Putamen (tissue), 1 donor: ENCODE results near the gene ARL5C.

Source experiments
- DNase-seq: peaks from one replicate; pipeline ENCODE4 v3.0.0-alpha.2; 2016; ENCODE audit warnings: low spot score

The ARL5C gene

GRCh38 chr17:39167476-39167875, 1.5 kb upstream of the ARL5C start:
- peak; percentile 47 for DNase-seq

GRCh38 chr17:39166437-39167335, 725 bp upstream of the ARL5C start:
- no peak for DNase-seq

GRCh38 chr17:39165178-39165840, 652 bp downstream of the ARL5C start:
- DNase-seq, result no peak

GRCh38 chr17:39164675-39165143, 1.3 kb downstream of the ARL5C start:
- peak; percentile 60 for DNase-seq

GRCh38 chr17:39161962-39162361, 4.0 kb downstream of the ARL5C start:
- no peak for DNase-seq

- DNase-seq, result no peak
Measured at GRCh38 chr17:39158623-39159022, 7.3 kb downstream of the ARL5C start.

- DNase-seq, result no peak
Measured at GRCh38 chr17:39156491-39156890, 9.5 kb downstream of the ARL5C start.

GRCh38 chr17:39155654-39156053, 10.3 kb downstream of the ARL5C start:
- DNase-seq, result no peak

GRCh38 chr17:39153599-39154051, 12.3 kb downstream of the ARL5C start:
- peak; percentile 94 for DNase-seq

- peak; percentile 76 for DNase-seq
Measured at GRCh38 chr17:39151943-39152818, 13.8 kb downstream of the ARL5C start.

GRCh38 chr17:39151150-39151942, 14.6 kb downstream of the ARL5C start, which contains the start of gene PLXDC1:
Gene PLXDC1, minus strand, starts transcription at chr17:39151637. Its CDS starts 200 bp downstream, at chr17:39151437.
- DNase-seq, result no peak

GRCh38 chr17:39150795-39151149, 15.2 kb downstream of the ARL5C start:
- DNase-seq, result no peak

- no peak for DNase-seq
Measured at GRCh38 chr17:39150104-39150634, 15.8 kb downstream of the ARL5C start.

GRCh38 chr17:39147221-39148185, 18.5 kb downstream of the ARL5C start:
- DNase-seq, result no peak

- DNase-seq, result no peak
Measured at GRCh38 chr17:39146273-39146672, 19.7 kb downstream of the ARL5C start.

- DNase-seq, result no peak
Measured at GRCh38 chr17:39145143-39145542, 20.8 kb downstream of the ARL5C start.

- no peak for DNase-seq
Measured at GRCh38 chr17:39144416-39144840, 21.5 kb downstream of the ARL5C start.

GRCh38 chr17:39143552-39144093, 22.3 kb downstream of the ARL5C start:
- no peak for DNase-seq

- no peak for DNase-seq
Measured at GRCh38 chr17:39141915-39142664, 23.9 kb downstream of the ARL5C start.
